ENCODE results near the gene DNAAF1.

The DNAAF1 gene

GRCh38 chr16:84139628-84140258, 5.4 kb upstream of the DNAAF1 start:
- H3K23ac ChIP-seq (ENCODE audit: low read length in 2 of 2): no peak overlapping the region
- no peak overlapping the region for H3K4me3 ChIP-seq (ENCODE audit: insufficient read depth in 1 of 2, low read depth in 1 of 2, low read length in 2 of 2)
- no peak overlapping the region for H2BK12ac ChIP-seq (ENCODE audit: low read length in 2 of 2)
- H3K27me3 ChIP-seq (ENCODE audit: control insufficient read depth in 1 of 2, insufficient read depth in 1 of 2, low read length in 2 of 2): no peaks in the 10 kb centered on the region
- H2AK5ac ChIP-seq (ENCODE audit: low read length, severe bottlenecking): no peak overlapping the region
- WGBS: 83% methylated on average over 4 of the region's 6 CpGs
- no peaks in the 10 kb centered on the region for H3K36me3 ChIP-seq (ENCODE audit: control insufficient read depth in 1 of 2, insufficient read depth in 2 of 2, low read depth in 1 of 2, low read length in 2 of 2)
- H2BK15ac ChIP-seq (ENCODE audit: low read depth, poor library complexity, severe bottlenecking): no peak overlapping the region
- no peak overlapping the region for H3K4ac ChIP-seq (ENCODE audit: low read depth in 1 of 2, low read length in 2 of 2)
- no peak overlapping the region for H4K8ac ChIP-seq (ENCODE audit: low read length)
- no peak overlapping the region for H2BK5ac ChIP-seq (ENCODE audit: low read depth, low read length, poor library complexity, severe bottlenecking)
- peaks cover 41% of the 10 kb centered on the region for H3K79me1 ChIP-seq (replicated peaks; ENCODE audit: low read length, poor library complexity, severe bottlenecking)
- no peak overlapping the region for H3K14ac ChIP-seq (ENCODE audit: low read length in 2 of 2)
- no peak overlapping the region for H3K27ac ChIP-seq (ENCODE audit: low read length, poor library complexity, severe bottlenecking)
- H3K18ac ChIP-seq (ENCODE audit: low read depth in 1 of 2, low read length in 2 of 2): no peak overlapping the region
- no peak for DNase-seq
- peaks cover 22% of the 10 kb centered on the region for H3K4me1 ChIP-seq (ENCODE audit: control insufficient read depth, insufficient read depth, low read depth, low read length)
- H2AFZ ChIP-seq (ENCODE audit: low read depth, low read length): no peak overlapping the region
- no peak overlapping the region for H3K4me2 ChIP-seq (ENCODE audit: low read length, poor library complexity, severe bottlenecking)
- H2BK120ac ChIP-seq (ENCODE audit: low read depth, low read length): no peak overlapping the region
- peak overlapping the region; percentile 35 for H3K9ac ChIP-seq (ENCODE audit: low read length)
- H4K91ac ChIP-seq (ENCODE audit: low read length): no peak overlapping the region
- no peaks in the 10 kb centered on the region for H3K9me3 ChIP-seq (ENCODE audit: control insufficient read depth, low read length)

GRCh38 chr16:84141143-84141670, 3.9 kb upstream of the DNAAF1 start:
- no peak overlapping the region for H2AFZ ChIP-seq (ENCODE audit: low read depth, low read length)
- H2BK15ac ChIP-seq (ENCODE audit: low read depth, poor library complexity, severe bottlenecking): no peak overlapping the region
- no peak overlapping the region for H4K91ac ChIP-seq (ENCODE audit: low read length)
- no peak overlapping the region for H3K23ac ChIP-seq (ENCODE audit: low read length in 2 of 2)
- no peak overlapping the region for H3K18ac ChIP-seq (ENCODE audit: low read depth in 1 of 2, low read length in 2 of 2)
- peaks cover 17% of the 10 kb centered on the region for H3K4me1 ChIP-seq (ENCODE audit: control insufficient read depth, insufficient read depth, low read depth, low read length)
- H3K14ac ChIP-seq (ENCODE audit: low read length in 2 of 2): no peak overlapping the region
- H3K4ac ChIP-seq (ENCODE audit: low read depth in 1 of 2, low read length in 2 of 2): no peak overlapping the region
- H3K27ac ChIP-seq (ENCODE audit: low read length, poor library complexity, severe bottlenecking): no peak overlapping the region
- H3K9me3 ChIP-seq (ENCODE audit: control insufficient read depth, low read length): no peaks in the 10 kb centered on the region
- peaks cover 1 to 2% of the 10 kb centered on the region in 2 experiments for H3K27me3 ChIP-seq (ENCODE audit: control insufficient read depth in 1 of 2, insufficient read depth in 1 of 2, low read length in 2 of 2)
- no peak overlapping the region for H4K8ac ChIP-seq (ENCODE audit: low read length)
- 78% methylated on average over 13 of the region's 13 CpGs for WGBS
- peaks cover 34% of the 10 kb centered on the region for H3K79me1 ChIP-seq (replicated peaks; ENCODE audit: low read length, poor library complexity, severe bottlenecking)
- H2BK120ac ChIP-seq (ENCODE audit: low read depth, low read length): no peak overlapping the region
- no peak overlapping the region for H2BK12ac ChIP-seq (ENCODE audit: low read length in 2 of 2)
- no peak overlapping the region for H2BK5ac ChIP-seq (ENCODE audit: low read depth, low read length, poor library complexity, severe bottlenecking)
- no peaks in the 10 kb centered on the region for H3K36me3 ChIP-seq (ENCODE audit: control insufficient read depth in 1 of 2, insufficient read depth in 2 of 2, low read depth in 1 of 2, low read length in 2 of 2)
- DNase-seq: no peak
- H2AK5ac ChIP-seq (ENCODE audit: low read length, severe bottlenecking): no peak overlapping the region
- H3K4me2 ChIP-seq (ENCODE audit: low read length, poor library complexity, severe bottlenecking): no peak overlapping the region
- no peak overlapping the region for H3K4me3 ChIP-seq (ENCODE audit: insufficient read depth in 1 of 2, low read depth in 1 of 2, low read length in 2 of 2)
- H3K9ac ChIP-seq (ENCODE audit: low read length): no peak overlapping the region

GRCh38 chr16:84143081-84143480, 2.0 kb upstream of the DNAAF1 start:
- H3K9me3 ChIP-seq (ENCODE audit: control insufficient read depth, low read length): no peaks in the 10 kb centered on the region
- no peak overlapping the region for H3K4ac ChIP-seq (ENCODE audit: low read depth in 1 of 2, low read length in 2 of 2)
- H2BK5ac ChIP-seq (ENCODE audit: low read depth, low read length, poor library complexity, severe bottlenecking): no peak overlapping the region
- WGBS: 100% methylated on average over 1 of the region's 1 CpG
- peaks cover 6 to 13% of the 10 kb centered on the region in 2 experiments for H3K27me3 ChIP-seq (ENCODE audit: control insufficient read depth in 1 of 2, insufficient read depth in 1 of 2, low read length in 2 of 2)
- no peak overlapping the region for H3K27ac ChIP-seq (ENCODE audit: low read length, poor library complexity, severe bottlenecking)
- peaks cover 11% of the 10 kb centered on the region for H3K4me1 ChIP-seq (ENCODE audit: control insufficient read depth, insufficient read depth, low read depth, low read length)
- H3K9ac ChIP-seq (ENCODE audit: low read length): no peak overlapping the region
- peak overlapping the region in 1 of 2 experiments; percentile 91 for H3K4me3 ChIP-seq (ENCODE audit: insufficient read depth in 1 of 2, low read depth in 1 of 2, low read length in 2 of 2)
- H3K79me1 ChIP-seq (replicated peaks; ENCODE audit: low read length, poor library complexity, severe bottlenecking): peaks cover 22% of the 10 kb centered on the region
- no peak overlapping the region for H3K4me2 ChIP-seq (ENCODE audit: low read length, poor library complexity, severe bottlenecking)
- H2AK5ac ChIP-seq (ENCODE audit: low read length, severe bottlenecking): no peak overlapping the region
- H4K8ac ChIP-seq (ENCODE audit: low read length): no peak overlapping the region
- DNase-seq: no peak
- H3K36me3 ChIP-seq (ENCODE audit: control insufficient read depth in 1 of 2, insufficient read depth in 2 of 2, low read depth in 1 of 2, low read length in 2 of 2): no peaks in the 10 kb centered on the region
- no peak overlapping the region for H2BK15ac ChIP-seq (ENCODE audit: low read depth, poor library complexity, severe bottlenecking)
- H3K14ac ChIP-seq (ENCODE audit: low read length in 2 of 2): no peak overlapping the region
- H2BK120ac ChIP-seq (ENCODE audit: low read depth, low read length): no peak overlapping the region
- H2BK12ac ChIP-seq (ENCODE audit: low read length in 2 of 2): no peak overlapping the region
- no peak overlapping the region for H4K91ac ChIP-seq (ENCODE audit: low read length)
- no peak overlapping the region for H3K18ac ChIP-seq (ENCODE audit: low read depth in 1 of 2, low read length in 2 of 2)
- no peak overlapping the region for H2AFZ ChIP-seq (ENCODE audit: low read depth, low read length)
- no peak overlapping the region for H3K23ac ChIP-seq (ENCODE audit: low read length in 2 of 2)

- H4K91ac ChIP-seq (ENCODE audit: low read length): peak overlapping the region; percentile 13
- no peak overlapping the region for H2AFZ ChIP-seq (ENCODE audit: low read depth, low read length)
- peak overlapping the region; percentile 25 to 91 for H3K4me3 ChIP-seq (ENCODE audit: insufficient read depth in 1 of 2, low read depth in 1 of 2, low read length in 2 of 2)
Observed at GRCh38 chr16:84143784-84144199, 1.3 kb upstream of the DNAAF1 start.

More at GRCh38 chr16:84143784-84144199, 1.3 kb upstream of the DNAAF1 start:
- Histone ChIP-seq H2BK5ac (ENCODE audit: low read depth, low read length, poor library complexity, severe bottlenecking) (no peak overlapping the region), H2BK12ac (ENCODE audit: low read length in 2 of 2) (no peak overlapping the region), H3K27me3 (ENCODE audit: control insufficient read depth in 1 of 2, insufficient read depth in 1 of 2, low read length in 2 of 2) (peaks cover 6 to 15% of the 10 kb centered on the region in 2 experiments), H3K79me1 (replicated peaks; ENCODE audit: low read length, poor library complexity, severe bottlenecking) (peaks cover 19% of the 10 kb centered on the region), H3K9me3 (ENCODE audit: control insufficient read depth, low read length) (no peaks in the 10 kb centered on the region), H2BK15ac (ENCODE audit: low read depth, poor library complexity, severe bottlenecking) (no peak overlapping the region), H3K4me2 (ENCODE audit: low read length, poor library complexity, severe bottlenecking) (peak overlapping the region; percentile 81), H3K14ac (ENCODE audit: low read length in 2 of 2) (no peak overlapping the region), H3K4ac (ENCODE audit: low read depth in 1 of 2, low read length in 2 of 2) (no peak overlapping the region), H3K27ac (ENCODE audit: low read length, poor library complexity, severe bottlenecking) (no peak overlapping the region), H3K23ac (ENCODE audit: low read length in 2 of 2) (no peak overlapping the region), H2AK5ac (ENCODE audit: low read length, severe bottlenecking) (no peak overlapping the region), H3K18ac (ENCODE audit: low read depth in 1 of 2, low read length in 2 of 2) (no peak overlapping the region), H3K4me1 (ENCODE audit: control insufficient read depth, insufficient read depth, low read depth, low read length) (peaks cover 9% of the 10 kb centered on the region), H3K9ac (ENCODE audit: low read length) (peak overlapping the region; percentile 87), H2BK120ac (ENCODE audit: low read depth, low read length) (no peak overlapping the region), H4K8ac (ENCODE audit: low read length) (no peak overlapping the region), H3K36me3 (ENCODE audit: control insufficient read depth in 1 of 2, insufficient read depth in 2 of 2, low read depth in 1 of 2, low read length in 2 of 2) (no peaks in the 10 kb centered on the region)
- 44% methylated on average over 10 of the region's 13 CpGs for WGBS
- DNase-seq: peak; percentile 12

Measured in mesenchymal stem cell (in vitro differentiated cells and primary cell).